Inflammatory macrophage treated with lipopolysaccharide for 1 hour (primary cell): ENCODE data around the gene C16orf87.

Source experiments
- DNase-seq, 2 donors: peaks; one replicate each; pipeline ENCODE4 v3.0.0-alpha.2; 2020 to 2022

C16orf87 gene

DNA sequence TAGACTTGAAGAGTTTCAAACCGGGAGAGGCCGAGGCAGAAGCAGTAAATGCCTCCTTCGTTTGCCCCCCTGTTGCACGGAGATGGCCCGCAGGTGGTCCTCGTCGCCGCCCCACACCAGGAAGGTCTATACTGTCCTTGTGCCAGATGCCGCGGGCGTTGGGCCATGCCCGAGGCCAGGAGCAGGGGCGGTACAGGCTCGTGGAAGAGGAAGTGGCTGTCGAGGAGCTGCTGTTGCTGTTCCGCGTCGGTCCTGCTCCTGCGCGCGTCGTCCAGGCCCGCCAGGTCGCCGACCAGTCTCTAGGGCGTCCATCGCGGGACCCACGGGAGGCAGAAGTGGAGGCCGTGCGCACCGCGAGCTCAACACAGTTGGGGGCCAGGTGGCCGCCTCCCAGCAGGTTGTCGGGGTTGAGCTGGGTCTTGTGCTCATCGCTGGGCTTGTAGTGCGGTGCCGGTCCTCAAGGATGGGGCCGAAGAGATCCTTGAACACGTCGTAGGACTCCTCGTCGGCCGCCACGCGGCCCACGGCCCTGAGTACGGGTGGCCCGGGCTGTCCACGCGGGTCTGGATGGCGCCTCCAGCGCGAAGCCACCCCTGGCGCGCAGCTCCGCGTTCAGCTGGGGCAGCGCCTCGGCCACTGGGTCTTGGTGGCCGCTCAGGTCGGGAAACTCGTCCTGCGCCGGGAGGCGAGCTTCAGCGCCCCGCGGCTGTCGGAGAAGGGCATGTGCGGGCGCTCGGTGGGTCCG, 13.1 kb upstream of the C16orf87 start:
- no peak for DNase-seq

DNA sequence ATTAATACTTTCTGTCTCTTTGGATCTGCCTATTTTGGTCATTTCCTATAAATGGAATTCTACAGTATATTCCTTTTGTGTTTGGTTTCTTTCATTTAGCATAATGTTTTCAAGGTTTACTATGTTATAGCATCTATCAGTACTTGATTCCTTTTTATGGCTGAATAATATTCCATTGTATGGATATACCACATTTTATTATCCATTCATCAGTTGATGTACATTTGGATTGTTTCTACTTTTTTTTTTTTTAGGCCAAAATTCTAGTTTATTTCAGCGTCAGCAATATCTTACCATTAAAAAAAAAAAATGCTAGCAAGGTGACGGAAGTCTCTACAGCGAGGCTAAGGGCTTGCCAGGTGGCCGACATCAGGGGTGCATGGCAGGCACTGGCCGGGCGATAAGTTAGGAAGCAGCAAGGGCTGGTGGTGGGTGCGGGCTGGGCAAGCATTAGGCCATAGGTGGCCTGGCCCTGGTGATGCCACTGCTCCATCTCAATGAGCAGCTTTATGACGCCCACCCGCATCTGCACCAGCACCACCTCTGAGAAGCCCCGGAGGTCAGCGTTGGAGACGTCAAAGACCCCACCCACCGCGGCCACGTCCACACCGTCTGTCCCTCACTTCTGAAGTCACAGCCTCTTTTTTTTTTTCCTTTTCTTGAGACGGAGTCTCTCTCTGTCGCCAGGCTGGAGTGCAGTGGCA, 11.4 kb upstream of the C16orf87 start:
- no peak for DNase-seq

DNA sequence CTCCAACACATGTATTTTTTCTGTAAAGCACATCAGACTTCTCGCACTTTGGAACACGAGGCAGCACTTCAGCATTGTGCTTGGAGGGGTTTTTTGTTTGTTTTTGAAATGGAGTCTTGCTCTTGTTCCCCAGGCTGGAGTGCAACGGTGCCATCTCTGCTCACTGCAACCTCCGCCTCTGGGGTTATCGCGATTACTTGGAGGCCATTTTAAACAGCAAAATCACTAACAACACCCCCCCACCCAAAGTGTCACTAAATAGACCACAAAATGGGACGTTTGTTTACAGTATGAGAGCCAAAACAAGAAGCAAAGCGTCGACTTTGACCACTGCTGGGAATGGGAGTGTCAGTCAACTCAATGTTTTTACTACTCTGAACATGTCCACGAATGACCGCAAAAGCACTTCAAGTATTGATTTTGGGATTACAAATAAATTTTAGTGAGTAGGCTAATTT, 9.0 kb upstream of the C16orf87 start:
- no peak for DNase-seq

DNA sequence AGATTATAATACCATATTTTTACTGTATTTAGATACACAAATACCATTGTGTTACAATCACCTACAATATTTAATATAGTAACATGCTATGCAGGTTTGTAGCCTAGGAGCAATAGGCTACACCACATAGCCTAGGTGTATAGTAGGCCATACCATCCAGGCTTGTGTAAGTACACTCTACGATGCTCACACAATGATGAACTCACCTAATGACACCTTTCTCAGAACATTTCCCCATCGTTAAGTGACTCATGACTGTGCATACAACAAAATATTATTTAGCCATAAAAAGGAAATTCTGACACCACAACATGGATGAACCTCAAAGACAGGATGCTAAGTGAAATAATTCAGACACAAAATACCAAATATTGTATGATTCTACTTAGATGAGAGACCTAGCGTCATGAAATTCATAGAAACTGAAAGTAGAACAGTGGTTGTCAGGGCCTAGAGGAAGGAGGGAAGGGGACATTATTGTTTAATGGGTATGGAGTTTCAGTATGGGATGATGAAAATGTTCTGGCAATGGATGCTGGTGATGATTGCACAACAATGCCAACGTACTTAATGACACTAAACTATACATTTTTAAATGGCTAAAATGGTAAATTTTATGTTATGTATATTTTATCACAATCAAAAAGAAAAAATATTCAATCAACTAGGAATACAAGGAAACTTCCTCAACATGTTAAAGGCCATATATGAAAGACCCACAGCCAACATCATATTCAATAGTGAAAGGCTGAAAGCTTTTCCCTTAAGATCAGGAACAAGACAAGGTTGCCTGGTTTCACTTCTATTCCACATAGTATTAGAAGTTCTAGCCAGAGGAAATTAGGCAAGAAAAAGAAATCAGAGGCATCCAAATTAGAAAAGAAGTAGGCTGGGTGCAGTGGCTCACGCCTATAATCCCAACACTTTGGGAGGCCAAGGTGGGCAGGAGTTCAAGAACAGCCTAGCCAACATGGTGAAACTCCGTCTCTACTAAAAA, 5.9 kb upstream of the C16orf87 start:
- peak; percentile 18 to 44 for DNase-seq

DNA sequence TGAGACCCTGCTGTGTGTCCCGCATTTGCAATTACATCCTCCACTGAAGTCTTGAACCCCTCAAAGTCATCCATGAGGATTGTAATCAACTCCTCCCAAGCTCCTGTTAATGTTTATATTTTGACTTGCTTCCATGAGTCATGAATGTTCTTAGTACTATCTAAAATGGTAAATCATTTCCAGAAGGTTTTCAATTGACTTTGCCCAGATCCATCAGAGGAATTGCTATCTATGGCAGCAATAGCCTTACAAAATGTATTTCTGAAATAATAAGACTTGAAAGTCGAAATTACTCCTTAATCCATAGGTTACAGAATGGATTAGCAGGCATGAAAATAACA, 2.5 kb upstream of the C16orf87 start:
- no peak for DNase-seq

DNA sequence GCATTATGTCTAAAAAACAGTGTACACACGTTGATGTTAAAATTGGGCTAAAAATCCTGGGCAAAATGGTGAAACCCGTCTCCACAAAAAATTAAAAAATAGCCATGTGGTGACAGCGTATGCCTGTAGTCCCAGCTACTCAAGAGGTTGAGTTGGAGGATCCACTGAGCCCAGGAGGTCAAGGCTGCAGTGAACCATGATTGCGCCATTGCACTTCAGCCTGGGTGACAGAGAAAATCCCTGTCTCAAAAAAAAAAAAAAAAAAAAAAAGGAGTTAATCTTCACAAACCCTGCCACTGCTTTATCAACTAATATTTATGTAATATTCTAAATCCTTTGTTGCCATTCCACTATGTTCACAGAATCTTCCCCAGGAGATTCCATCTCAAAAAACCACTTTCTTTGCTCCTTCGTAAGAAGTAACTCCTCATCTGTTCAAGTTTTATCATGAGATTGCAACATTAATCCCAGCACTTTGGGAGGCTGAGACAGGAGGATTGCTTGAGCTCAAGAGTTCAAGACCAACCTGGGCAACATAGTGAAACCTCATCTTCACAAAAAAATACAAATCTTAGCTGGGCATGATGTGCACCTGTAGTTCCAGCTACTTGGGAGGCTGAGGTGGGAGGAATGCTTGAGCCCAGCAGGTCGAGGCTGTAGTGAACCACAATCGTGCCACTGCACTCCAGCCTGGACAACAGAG, 1.9 kb upstream of the C16orf87 start:
- DNase-seq: no peak

DNA sequence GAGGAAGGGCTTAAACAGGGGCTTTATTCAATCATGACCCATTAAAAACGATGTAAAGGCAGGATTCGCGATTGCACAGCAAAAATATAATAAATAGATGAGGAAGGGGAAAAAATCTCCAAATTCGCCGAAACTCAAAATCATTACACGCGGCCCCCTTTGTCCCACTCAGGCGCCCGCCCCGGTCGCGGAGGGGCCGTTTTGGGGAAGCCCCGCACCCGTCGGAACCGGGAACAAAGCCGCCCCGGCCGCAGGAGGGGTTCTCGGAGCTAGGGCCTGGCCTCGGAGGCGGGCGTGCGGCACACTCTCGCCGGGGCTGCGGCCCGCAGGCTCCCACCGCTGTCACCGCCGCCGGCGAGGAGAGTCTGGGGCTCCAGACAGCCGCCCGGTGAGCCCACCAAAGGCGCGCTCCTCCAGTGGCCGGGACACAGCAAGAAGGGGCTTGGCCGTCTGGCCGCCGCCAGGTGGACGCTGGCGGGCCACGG, 521 bp downstream of the C16orf87 start:
- peak; percentile 41 to 51 for DNase-seq

DNA sequence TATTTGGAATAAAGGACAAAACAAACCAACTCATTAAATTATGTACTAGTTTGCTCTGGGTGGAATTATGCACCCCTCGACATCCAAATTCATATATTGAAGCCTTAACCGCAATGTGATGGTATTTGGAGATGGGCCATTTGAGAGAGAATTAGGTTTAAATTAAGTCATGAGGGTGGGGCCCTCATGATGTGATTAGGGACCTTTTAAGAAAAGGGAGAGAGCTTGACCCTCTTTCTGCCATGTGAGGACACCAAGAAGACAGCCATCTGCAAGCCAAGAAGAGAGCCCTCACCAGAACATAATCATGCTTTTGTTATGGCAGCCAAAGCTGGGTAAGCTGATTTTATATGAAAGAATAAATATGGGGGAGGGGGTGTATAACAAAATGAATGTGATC, 2.0 kb downstream of the C16orf87 start:
- DNase-seq: no peak

DNA sequence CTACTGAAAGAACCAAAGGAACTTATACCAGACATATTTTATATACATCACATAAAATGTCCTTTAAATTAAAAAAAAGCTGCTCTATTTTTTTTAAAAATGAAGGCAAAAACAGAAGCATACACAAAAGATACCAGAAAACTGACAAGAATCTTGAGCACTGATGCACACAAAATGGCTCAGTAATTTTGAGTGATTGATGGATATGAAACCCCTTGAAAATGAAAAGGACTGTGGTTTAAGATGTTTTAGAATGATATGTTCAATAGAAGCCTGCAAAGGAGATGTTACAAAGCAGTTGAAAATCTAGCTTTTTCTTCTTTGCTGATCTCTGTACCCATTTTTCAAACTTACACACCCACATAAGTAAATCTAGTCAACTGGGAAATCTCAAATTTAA, 2.7 kb downstream of the C16orf87 start:
- no peak for DNase-seq

DNA sequence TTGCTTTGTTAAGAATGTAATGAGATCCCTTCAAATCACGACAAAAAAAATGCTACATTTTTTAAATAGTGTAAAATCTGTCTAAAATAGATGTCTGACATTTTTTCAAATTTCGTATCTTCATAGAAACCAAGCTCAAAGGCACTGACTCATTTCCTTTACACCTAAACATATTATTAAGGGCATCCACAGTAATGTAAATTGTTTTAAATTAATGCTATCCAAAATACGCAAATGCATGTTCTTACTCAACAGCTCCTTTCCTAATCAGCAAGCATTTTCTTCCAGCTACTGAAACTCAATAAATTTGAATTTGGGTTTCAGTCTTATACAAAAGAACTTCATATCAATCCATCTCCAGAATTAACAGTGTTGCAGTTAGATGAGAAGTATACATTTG, 4.3 kb downstream of the C16orf87 start:
- DNase-seq: no peak

DNA sequence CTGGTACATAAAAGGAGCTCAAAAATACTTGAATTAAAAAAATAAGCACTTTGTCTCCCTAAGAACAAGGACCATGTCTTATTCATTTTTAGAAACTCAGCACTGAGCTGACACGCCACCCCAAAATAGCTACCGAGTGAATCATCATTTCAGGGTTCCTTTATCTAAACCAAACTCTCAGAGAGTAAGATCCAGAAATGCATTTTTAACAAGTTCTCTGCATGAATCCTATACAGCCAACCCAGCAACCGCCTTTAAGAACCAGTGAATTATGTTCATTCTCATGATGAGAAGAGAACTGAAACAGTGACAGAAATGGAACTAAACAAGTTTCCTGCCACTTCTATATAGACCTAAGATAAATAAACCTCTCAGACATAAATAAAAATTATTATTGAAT, 8.7 kb downstream of the C16orf87 start:
- no peak for DNase-seq

DNA sequence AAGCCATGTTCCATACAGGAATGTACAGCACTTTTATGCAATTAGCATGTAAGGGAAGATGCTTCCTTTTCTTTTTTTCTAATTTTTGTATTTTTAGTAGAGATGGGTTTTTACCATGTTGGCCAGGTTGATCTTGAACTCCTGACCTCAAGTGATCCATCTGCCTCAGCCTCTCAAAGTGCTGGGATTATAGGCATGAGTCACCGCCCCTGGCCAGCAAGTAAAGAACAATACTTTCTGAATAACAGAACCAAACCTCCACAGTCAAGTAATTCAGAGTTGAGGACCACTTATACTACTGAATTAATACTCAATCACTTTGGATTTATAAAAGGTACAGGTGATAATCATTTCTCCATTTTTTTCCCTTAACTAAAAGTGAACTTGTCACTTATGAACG, 13.0 kb downstream of the C16orf87 start:
- DNase-seq: no peak

DNA sequence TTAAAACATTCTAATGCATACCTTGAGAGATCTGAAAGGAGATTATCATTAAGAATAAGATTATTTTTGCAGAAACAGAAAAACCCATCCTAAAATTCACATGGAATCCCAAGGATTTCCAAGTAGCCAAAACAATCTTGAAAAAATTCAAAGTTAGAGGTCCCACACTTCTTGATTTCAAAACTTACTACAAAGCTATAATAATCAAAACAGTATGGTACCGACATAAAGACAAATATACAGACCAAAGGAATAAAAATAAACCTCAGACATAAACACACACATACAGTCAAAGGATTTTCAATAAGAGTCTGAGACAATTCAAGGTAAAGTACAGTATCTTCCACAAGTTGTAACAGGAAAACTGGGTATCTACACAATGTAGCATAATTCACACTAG, 16.2 kb downstream of the C16orf87 start:
- DNase-seq: no peak

DNA sequence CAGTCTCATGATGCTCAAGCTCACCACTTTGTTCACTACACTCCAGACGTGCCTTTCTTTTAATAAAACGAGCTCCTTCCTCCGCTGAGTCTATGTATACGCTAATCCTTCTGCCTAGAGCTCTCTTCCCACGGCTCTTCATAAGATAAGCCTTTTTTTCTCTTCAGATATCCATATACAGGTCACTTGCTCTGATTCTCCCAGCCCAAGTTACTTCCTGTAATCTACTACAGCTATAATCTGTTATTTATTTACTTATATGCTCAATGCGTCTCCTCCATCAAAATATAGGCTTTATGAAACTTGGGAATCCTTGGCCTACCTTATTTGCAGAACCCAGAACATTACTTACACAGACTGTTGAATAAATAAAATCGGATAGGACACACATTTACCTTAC, 17.4 kb downstream of the C16orf87 start:
- DNase-seq: no peak

DNA sequence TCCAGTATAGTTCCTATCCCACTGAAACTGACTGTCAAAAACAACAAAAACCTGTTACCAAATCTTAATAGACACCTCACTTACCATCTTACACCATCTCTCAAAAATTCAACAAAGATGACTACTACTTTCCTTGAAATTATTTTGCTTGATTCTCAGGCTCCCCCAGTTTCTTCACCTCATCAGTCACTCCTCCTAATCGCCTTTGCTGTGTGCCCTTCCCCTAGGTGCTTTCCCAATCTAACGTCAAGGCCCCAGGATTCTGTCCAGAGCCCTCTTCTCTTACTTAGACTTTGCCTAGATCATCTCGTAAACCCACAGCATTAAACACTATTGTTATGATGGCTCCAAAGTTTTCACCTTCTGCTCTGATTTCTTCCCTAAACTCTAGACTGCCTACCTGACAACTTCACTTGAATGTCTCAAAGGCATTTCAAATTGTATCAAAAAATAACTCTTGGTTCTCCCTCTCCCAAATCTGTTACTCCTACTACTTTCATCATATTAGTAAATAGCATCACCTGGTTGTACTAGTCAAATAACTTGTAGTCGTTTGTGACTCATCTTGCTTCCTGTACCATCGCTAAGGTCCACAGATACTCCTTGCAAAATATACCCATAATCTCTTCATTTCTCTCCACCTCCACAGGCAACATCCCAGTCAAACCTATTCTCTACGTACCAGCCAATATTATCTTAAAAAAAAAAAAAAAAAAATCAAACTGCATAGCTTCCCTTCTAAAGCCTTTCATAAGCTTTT, 18.0 kb downstream of the C16orf87 start:
- no peak for DNase-seq

DNA sequence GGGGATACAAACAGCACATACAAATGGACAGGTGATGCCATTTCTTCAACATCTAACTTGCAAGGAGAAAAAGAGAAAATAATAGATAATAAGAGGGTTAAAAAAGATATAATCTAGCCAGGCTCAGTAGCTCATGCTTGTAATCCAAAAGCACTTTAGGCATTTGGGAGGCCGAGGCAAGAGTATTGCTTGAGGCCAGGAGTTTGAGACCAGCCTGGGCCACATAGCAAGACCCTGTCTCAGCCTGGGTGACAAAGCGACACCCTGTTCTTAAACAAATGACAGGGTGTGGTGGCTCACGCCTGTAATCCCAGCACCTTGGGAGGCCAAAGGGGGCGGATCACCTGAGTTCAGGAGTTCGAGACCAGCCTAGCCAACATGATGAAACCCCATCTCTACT, 19.3 kb downstream of the C16orf87 start:
- no peak for DNase-seq

DNA sequence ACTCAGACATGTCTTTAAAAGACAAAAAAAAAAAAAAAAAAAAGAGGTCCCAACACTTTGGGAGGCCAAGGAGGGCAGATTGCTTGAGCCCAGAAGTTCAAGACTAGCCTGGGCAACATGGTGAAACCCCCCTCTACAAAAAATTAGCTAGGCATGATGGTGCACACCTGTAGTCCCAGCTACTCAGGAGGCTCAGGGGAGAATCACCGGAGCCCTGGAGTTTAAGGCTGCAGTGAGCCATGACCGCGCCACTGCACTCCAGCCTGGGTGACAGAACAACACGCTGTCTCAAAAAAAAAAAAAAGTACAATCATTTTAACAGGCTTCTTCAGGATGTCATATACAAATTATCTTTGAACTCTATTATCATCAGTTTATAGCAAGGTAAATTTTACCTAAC, 22.0 kb downstream of the C16orf87 start:
- no peak for DNase-seq

DNA sequence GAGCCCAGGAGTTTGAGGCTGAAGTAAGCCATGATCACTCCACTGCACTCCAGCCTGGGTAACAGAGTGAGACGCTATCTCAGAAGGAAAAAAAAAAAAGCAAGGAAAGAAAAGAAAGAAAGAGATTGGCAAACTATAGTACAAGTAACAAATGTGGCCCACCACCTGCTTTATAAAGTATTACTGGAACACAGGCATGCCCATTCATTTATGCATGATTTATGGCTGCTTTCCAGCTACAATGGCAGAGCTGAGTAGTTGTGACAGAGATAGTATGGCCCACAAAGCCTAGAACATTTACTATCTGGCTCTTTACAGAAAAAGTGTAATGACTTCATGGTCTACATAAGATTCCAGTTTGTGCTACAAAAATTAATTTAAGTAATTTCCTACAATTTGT, 23.6 kb downstream of the C16orf87 start:
- no peak for DNase-seq

DNA sequence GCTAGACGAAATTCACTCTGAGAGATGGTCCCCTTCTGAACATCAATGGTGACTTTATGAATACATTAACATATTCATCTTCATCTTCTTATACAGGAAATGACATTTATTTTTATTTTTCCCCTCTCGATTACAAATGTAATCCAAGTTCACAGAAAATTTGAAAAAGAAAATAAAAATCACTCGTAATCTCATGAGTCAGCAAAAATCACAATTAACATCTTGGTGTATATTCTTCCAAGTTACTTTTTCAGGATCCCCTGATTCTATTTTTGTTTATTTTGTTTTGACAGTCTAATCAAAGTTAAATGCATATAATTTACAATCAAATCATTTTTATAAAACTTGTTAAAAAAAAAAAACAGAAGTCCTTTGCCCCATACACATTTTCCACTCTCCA, 27.6 kb downstream of the C16orf87 start:
- no peak for DNase-seq

DNA sequence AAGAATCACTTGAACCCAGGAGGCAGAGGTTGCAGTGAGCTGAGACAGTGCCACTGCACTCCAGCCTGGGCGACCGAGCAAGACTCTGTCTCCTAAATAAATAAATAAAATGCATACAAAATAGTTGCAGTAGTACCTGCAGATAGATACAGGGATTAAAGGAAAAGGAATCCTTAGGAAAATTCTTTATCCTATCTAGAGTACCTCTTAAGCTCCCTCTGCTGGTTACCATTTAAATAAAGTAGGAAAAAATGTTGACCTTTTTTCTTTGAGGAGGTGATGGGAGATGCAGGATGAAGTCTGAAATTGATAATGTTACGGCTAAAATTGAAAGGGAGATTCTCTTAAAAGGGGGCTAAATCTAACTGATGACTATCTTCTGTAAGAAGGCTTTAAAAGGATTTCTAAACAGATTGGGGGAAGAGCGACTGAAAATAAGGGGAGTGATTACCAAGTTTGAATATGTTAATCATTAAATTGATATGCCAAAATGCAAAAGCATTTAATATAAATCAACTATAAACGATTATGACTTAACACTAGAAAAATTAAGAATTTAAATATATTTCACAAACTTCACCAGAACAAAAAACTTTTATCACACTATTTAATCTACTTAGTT, 29.4 kb downstream of the C16orf87 start:
- peak; percentile 13 to 49 for DNase-seq

DNA sequence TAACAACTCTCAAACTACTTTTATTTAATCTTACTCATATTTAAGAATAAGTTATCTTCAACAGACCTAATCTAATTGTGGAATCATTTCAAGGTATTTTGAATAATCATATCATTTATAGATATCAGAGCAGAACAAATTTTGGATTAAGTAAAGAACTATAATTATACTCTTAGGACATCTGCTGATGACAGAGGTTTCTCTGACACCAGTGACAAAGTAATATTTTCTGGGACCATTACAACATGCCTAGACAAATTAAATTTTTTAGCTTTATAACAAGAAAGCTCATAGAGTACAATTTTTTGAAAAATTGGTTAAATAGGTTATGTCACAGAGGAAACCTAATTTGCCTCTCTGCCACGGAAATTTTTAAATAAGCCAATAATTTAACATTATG, 30.5 kb downstream of the C16orf87 start:
- DNase-seq: no peak
